Loucy (cell line): Measurements from ENCODE around the gene ZBTB24.

Source experiments
- H2AFZ ChIP-seq: fragments of 200-600 bp; sonication (generic); 2 replicates; pipeline ENCODE4 v1.6.0; 2016; ENCODE audit warnings: antibody characterized with exemption, mild to moderate bottlenecking, low read length, moderate library complexity
- H3F3A ChIP-seq: fragments of 200-600 bp; 2 replicates; pipeline ENCODE4 v1.6.0; 2016; ENCODE audit warnings: antibody characterized with exemption, low read depth, mild to moderate bottlenecking
- H3K27me3 ChIP-seq: fragments of 200-600 bp; sonication (generic); 2 replicates; pipeline ENCODE4 v1.6.1; 2014; ENCODE audit warnings: low read length, mild to moderate bottlenecking; ENCODE audit not compliant: insufficient read depth, poor library complexity, severe bottlenecking
- H3K36me3 ChIP-seq: fragments of 200-600 bp; sonication (generic); 2 replicates; pipeline ENCODE4 v1.6.1; 2016; ENCODE audit warnings: low read length; ENCODE audit not compliant: insufficient read depth
- H3K4me1 ChIP-seq: fragments of 200-600 bp; sonication (generic); 2 replicates; pipeline ENCODE4 v1.5.1; 2014; ENCODE audit warnings: low read length, mild to moderate bottlenecking; ENCODE audit not compliant: insufficient read depth, poor library complexity, severe bottlenecking
- H3K4me2 ChIP-seq: fragments of 200-600 bp; sonication (generic); 2 replicates; pipeline ENCODE4 v1.6.0; 2014; ENCODE audit warnings: antibody characterized with exemption, low read length, low read depth, mild to moderate bottlenecking; ENCODE audit not compliant: poor library complexity, severe bottlenecking
- H3K4me3 ChIP-seq: fragments of 200-600 bp; sonication (generic); 2 replicates; pipeline ENCODE4 v1.5.1; 2014; ENCODE audit warnings: low read length, mild to moderate bottlenecking, mixed read lengths; ENCODE audit not compliant: poor library complexity, severe bottlenecking
- H3K79me2 ChIP-seq: fragments of 200-600 bp; sonication (generic); 2 replicates; pipeline ENCODE4 v1.6.1; 2014; ENCODE audit warnings: low read length; ENCODE audit not compliant: insufficient read depth
- H3K9ac ChIP-seq: fragments of 200-600 bp; sonication (generic); 2 replicates; pipeline ENCODE4 v1.6.0; 2014; ENCODE audit warnings: mild to moderate bottlenecking, low read depth, low read length, moderate library complexity; ENCODE audit not compliant: poor library complexity, severe bottlenecking
- H3K9me2 ChIP-seq: fragments of 200-600 bp; sonication (generic); replicated peaks from 2 replicates; pipeline ENCODE4 v1.6.1; 2016; ENCODE audit warnings: low read depth, low read length, mixed read lengths
- H3K9me3 ChIP-seq: fragments of 200-600 bp; sonication (generic); 2 replicates; pipeline ENCODE4 v1.6.1; 2014; ENCODE audit warnings: mild to moderate bottlenecking, antibody characterized with exemption, low read length, low read depth; ENCODE audit not compliant: insufficient read depth
- H4K20me1 ChIP-seq: fragments of 200-600 bp; sonication (generic); 2 replicates; pipeline ENCODE4 v1.6.0; 2014; ENCODE audit warnings: antibody characterized with exemption, low read length, mild to moderate bottlenecking; ENCODE audit not compliant: insufficient read depth, poor library complexity, severe bottlenecking
- CTCF ChIP-seq: fragments of 200-600 bp; sonication (generic); conservative IDR thresholded peaks from 2 replicates; pipeline ENCODE4 v1.5.1; 2014; ENCODE audit warnings: mild to moderate bottlenecking, antibody characterized with exemption, low read length
- EZH2phosphoT487 ChIP-seq: fragments of 200-600 bp; IDR thresholded peaks from 2 replicates; pipeline ENCODE4 v1.6.1; 2018; ENCODE audit warnings: antibody characterized with exemption, mild to moderate bottlenecking, moderate library complexity, borderline replicate concordance

ZBTB24 gene

GRCh38 chr6:109454496-109455436 lies 28.3 kb downstream of the ZBTB24 start:
- TF ChIP-seq EZH2phosphoT487 (no peak), CTCF (no peak)
- Histone ChIP-seq H3K27me3 (no peaks in the 10 kb centered on the region), H3F3A (peaks cover 12% of the 10 kb centered on the region; the same call in 1 of the 2 replicates), H3K4me2 (peak overlapping the region; percentile 99), H4K20me1 (peaks cover 6% of the 10 kb centered on the region), H3K4me1 (peaks cover 65% of the 10 kb centered on the region), H3K36me3 (peaks cover 13% of the 10 kb centered on the region; the same call in 1 of the 2 replicates), H3K9me2 (no peaks in the 10 kb centered on the region), H3K79me2 (peaks cover 45% of the 10 kb centered on the region), H3K9me3 (no peaks in the 10 kb centered on the region), H2AFZ (peak overlapping the region; percentile 53), H3K4me3 (peak overlapping the region; percentile 89), H3K9ac (peak overlapping the region; percentile 97)

- peak overlapping the region; percentile 97 for H3K9ac ChIP-seq
- H3K36me3 ChIP-seq: peaks cover 13% of the 10 kb centered on the region; the same call in 1 of the 2 replicates
- H3K4me2 ChIP-seq: peak overlapping the region; percentile 99
- H3K4me1 ChIP-seq: peaks cover 70% of the 10 kb centered on the region
- no peak for TF ChIP-seq CTCF
- no peak for TF ChIP-seq EZH2phosphoT487
- H3K27me3 ChIP-seq: no peaks in the 10 kb centered on the region
- H3K79me2 ChIP-seq: peaks cover 49% of the 10 kb centered on the region
- H3F3A ChIP-seq: peaks cover 12% of the 10 kb centered on the region; the same call in 1 of the 2 replicates
- H4K20me1 ChIP-seq: peaks cover 6% of the 10 kb centered on the region
- H3K4me3 ChIP-seq: peak overlapping the region; percentile 89
- H2AFZ ChIP-seq: no peak overlapping the region
- H3K9me2 ChIP-seq: no peaks in the 10 kb centered on the region
- H3K9me3 ChIP-seq: no peaks in the 10 kb centered on the region
These were observed 29.2 kb downstream of the ZBTB24 start for GRCh38 chr6:109453594-109454495.

GRCh38 chr6:109453156-109453555 lies 29.9 kb downstream of the ZBTB24 start:
- no peaks in the 10 kb centered on the region for H3K9me2 ChIP-seq
- H3K36me3 ChIP-seq: peaks cover 13% of the 10 kb centered on the region; the same call in 1 of the 2 replicates

More at GRCh38 chr6:109453156-109453555, 29.9 kb downstream of the ZBTB24 start:
- peaks cover 54% of the 10 kb centered on the region for H3K79me2 ChIP-seq
- peak overlapping the region; percentile 99 for H3K4me2 ChIP-seq
- H3K9me3 ChIP-seq: no peaks in the 10 kb centered on the region
- H3K4me3 ChIP-seq: peak overlapping the region; percentile 89
- no peaks in the 10 kb centered on the region for H3K27me3 ChIP-seq
- H4K20me1 ChIP-seq: peaks cover 6% of the 10 kb centered on the region
- peak overlapping the region; percentile 97 for H3K9ac ChIP-seq
- TF ChIP-seq CTCF (no peak), EZH2phosphoT487 (no peak)
- H3K4me1 ChIP-seq: peaks cover 71% of the 10 kb centered on the region
- H2AFZ ChIP-seq: no peak overlapping the region
- peaks cover 12% of the 10 kb centered on the region; the same call in 1 of the 2 replicates for H3F3A ChIP-seq
